K562 (cell line): ENCODE data around the gene MSTO1. TPM values are rescaled to one million over a fixed set of nuclear protein-coding genes. Genes with fewer than 3 reads are reported as not detected.
A peak's percentile ranks its signal among the peaks of the same experiment; 100 is the strongest.

Experiments
- ASH1L ChIP-seq: fragments of 450-650 bp; IDR thresholded peaks from 2 replicates; pipeline ENCODE4 v1.6.1; 2018; ENCODE audit warnings: borderline replicate concordance, mild to moderate bottlenecking, low read depth; ENCODE audit not compliant: partially characterized antibody
- CTBP1 ChIP-seq: fragments of 450-650 bp; IDR thresholded peaks from 2 replicates; pipeline ENCODE4 v1.6.1; 2016; ENCODE audit warnings: borderline replicate concordance
- DDX20 ChIP-seq: fragments of 450-650 bp; IDR thresholded peaks from 2 replicates; pipeline ENCODE4 v1.6.1; 2016; ENCODE audit warnings: missing genetic modification characterization, low read depth, mild to moderate bottlenecking, missing compliant biosample characterization, moderate library complexity
- DNMT1 ChIP-seq: fragments of 450-650 bp; IDR thresholded peaks from 2 replicates; pipeline ENCODE4 v1.6.1; 2016; ENCODE audit warnings: antibody characterized with exemption, mild to moderate bottlenecking
- EP400 ChIP-seq: fragments of 450-650 bp; IDR thresholded peaks from 2 replicates; pipeline ENCODE4 v1.6.1; 2017; ENCODE audit warnings: antibody characterized with exemption, mild to moderate bottlenecking, moderate library complexity
- GTF2F1 ChIP-seq: IDR thresholded peaks from 2 replicates; pipeline ENCODE4 v1.6.1; 2011; ENCODE audit warnings: low read depth, low read length, improper control_type of control experiment
- HCFC1 ChIP-seq: IDR thresholded peaks from 2 replicates; pipeline ENCODE4 v1.6.1; 2012; ENCODE audit warnings: low read depth, low read length, improper control_type of control experiment
- JUND ChIP-seq, 2 experiments: IDR thresholded peaks; 2 replicates in 1 of 2; 3 replicates in 1 of 2; pipeline ENCODE4 v1.6.1; 2011; ENCODE audit warnings: borderline replicate concordance in 2 of 2, low read depth in 2 of 2, low read length in 2 of 2, improper control_type of control experiment in 1 of 2, missing biosample characterization in 1 of 2, missing genetic modification characterization in 1 of 2, missing genetic modification reagents in 1 of 2
- MIER1 ChIP-seq: fragments of 450-650 bp; IDR thresholded peaks from 2 replicates; pipeline ENCODE4 v1.6.1; 2016; ENCODE audit warnings: antibody characterized with exemption, mild to moderate bottlenecking, low read depth
- NCOR1 ChIP-seq: fragments of 450-650 bp; IDR thresholded peaks from 2 replicates; pipeline ENCODE4 v1.6.1; 2016; ENCODE audit warnings: mild to moderate bottlenecking, moderate library complexity
- POLR2A ChIP-seq: fragments of 450-650 bp; conservative IDR thresholded peaks from 2 replicates; pipeline ENCODE4 v1.6.1; 2016
- RBFOX2 ChIP-seq: fragments of 200-400 bp; formaldehyde crosslinking; IDR thresholded peaks from 2 replicates; pipeline ENCODE4 v1.6.1; 2017; ENCODE audit warnings: low read depth, mild to moderate bottlenecking, low read length, moderate library complexity
- ZNF584 ChIP-seq: fragments of 200-800 bp; sonication (Bioruptor generic); IDR thresholded peaks from 2 replicates; pipeline ENCODE4 v1.6.1; 2016; ENCODE audit warnings: low read depth, mild to moderate bottlenecking, missing genetic modification characterization, missing compliant biosample characterization
- ZSCAN32 ChIP-seq: fragments of 450-650 bp; formaldehyde crosslinking; IDR thresholded peaks from 2 replicates; pipeline ENCODE4 v1.4.0; 2020; ENCODE audit warnings: mild to moderate bottlenecking, moderate library complexity
- polyA plus RNA-seq, 8 experiments: library from polyadenylated mRNA; depleted of rRNA in 4 of 8; stranded (reverse) in 5 of 8; unstranded in 3 of 8; fragments of >200 nt; fragmentation: Nextera tagmentation in 2 of 8; fragmentation: Illumina TruSeq in 1 of 8; extraction: Ambion mirVana in 2 of 8; extraction: Trizol in 1 of 8; gene quantifications; 2 replicates each; pipeline versions ENCODE4 v1.2.1 to v1.2.3, GENCODE V29; 2011 to 2014; ENCODE audit warnings: inconsistent platforms in 1 of 8, missing spikeins in 1 of 8
- total RNA-seq, 7 experiments: library from RNA; depleted of rRNA in 6 of 7; stranded (reverse); fragments of >200 nt in 6 of 7; fragmentation: Illumina TruSeq in 2 of 7; extraction: Trizol in 2 of 7; gene quantifications; 2 replicates each; pipeline versions ENCODE4 v1.2.1 to v1.2.3, GENCODE V29; 2011 to 2021; ENCODE audit warnings: low replicate concordance in 1 of 7
- TF ChIP-seq, protein P1 (sequence below), 2 experiments: IDR thresholded peaks in 1 of 2; conservative IDR thresholded peaks in 1 of 2; 2 replicates each; pipeline ENCODE4 v1.6.1; 2016; ENCODE audit warnings: low read depth in 2 of 2, mild to moderate bottlenecking in 1 of 2, missing compliant biosample characterization in 1 of 2, missing genetic modification characterization in 1 of 2, moderate library complexity in 1 of 2
- TF ChIP-seq, protein P2 (sequence below), 2 experiments: fragments of 450-650 bp; formaldehyde crosslinking in 1 of 2; IDR thresholded peaks; 2 replicates each; pipeline versions ENCODE4 v1.4.0 to v1.6.1; 2014 to 2020; ENCODE audit warnings: mild to moderate bottlenecking in 2 of 2, borderline replicate concordance in 1 of 2, low read depth in 1 of 2

The MSTO1 gene
- total and polyA plus RNA-seq, 9 of the 15 experiments (the other 6 are each of a cell fraction or from before 2014, with no cell fraction given): 18.8 to 71.1 (median 47.3) TPM

DNA sequence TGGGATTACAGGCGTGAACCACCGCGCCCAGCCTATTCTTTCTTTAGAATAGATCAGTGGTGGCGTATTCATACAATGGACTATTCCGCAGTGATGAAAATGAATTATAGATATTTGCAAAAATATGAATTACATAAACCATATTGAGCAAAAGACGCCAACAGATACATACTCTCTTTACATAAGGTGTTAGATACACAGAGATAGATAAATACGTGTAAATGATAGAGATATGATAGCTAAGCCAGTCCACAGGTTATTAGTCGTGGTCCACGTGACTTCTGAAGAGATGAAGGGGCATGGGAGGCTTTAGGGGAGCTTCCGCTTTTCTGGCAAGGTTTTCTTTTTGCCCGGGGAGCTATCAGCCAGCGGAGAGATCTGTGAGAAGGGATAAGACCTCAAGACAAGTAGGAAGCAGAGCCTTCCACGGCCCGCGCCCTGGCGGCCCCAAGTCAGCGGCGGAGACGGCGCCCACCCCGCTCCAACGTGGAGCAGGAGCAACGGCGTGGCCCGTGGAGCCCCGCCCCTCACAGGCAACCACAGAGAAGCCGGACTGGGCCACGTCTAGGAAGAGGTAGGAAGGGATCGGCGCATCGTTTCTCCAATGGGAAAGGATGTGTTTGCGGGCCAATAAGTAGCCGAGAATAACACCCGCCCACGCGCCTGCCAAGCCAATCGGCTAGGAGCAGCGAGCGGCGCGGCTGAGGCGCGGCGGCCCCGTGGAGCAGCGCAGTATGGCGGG lies at the start of gene MSTO1 (continued):
- TF ChIP-seq EP400 (peak; percentile 99), DNMT1 (no peak), NCOR1 (no peak), GTF2F1 (no peak), HCFC1 (peak; percentile 55), ASH1L (peak; percentile 69), JUND (IDR thresholded peaks at IDR 0.05; ENCODE audit: borderline replicate concordance, low read depth, low read length) (no peak), JUND (tag; IDR thresholded peaks at IDR 0.05; ENCODE audit: borderline replicate concordance, low read depth, low read length) (peak; percentile 32; the same call in 1 of the 3 replicates), POLR2A (peak; percentile 88), RBFOX2 (peak; percentile 89), MIER1 (0 out of 2 replicates have a peak, but pooled peaks have one; percentile 41), ZNF584 (no peak), CTBP1 (peak; percentile 39; the same call in 1 of the 2 replicates), DDX20 (tag) (no peak), ZSCAN32 (CRISPR knock-in tag) (no peak)
- TF ChIP-seq, protein P1, sequence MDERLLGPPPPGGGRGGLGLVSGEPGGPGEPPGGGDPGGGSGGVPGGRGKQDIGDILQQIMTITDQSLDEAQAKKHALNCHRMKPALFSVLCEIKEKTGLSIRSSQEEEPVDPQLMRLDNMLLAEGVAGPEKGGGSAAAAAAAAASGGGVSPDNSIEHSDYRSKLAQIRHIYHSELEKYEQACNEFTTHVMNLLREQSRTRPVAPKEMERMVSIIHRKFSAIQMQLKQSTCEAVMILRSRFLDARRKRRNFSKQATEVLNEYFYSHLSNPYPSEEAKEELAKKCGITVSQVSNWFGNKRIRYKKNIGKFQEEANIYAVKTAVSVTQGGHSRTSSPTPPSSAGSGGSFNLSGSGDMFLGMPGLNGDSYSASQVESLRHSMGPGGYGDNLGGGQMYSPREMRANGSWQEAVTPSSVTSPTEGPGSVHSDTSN (CRISPR knock-in tag; IDR thresholded peaks at IDR 0.05; ENCODE audit: low read depth): 0 out of 2 replicates have a peak, but pooled peaks have one; percentile 24
- TF ChIP-seq, protein P1 (tag; conservative IDR thresholded peaks at IDR 0.05; ENCODE audit: low read depth): no peak; the same call in 1 of the 2 replicates
- TF ChIP-seq, protein P2, sequence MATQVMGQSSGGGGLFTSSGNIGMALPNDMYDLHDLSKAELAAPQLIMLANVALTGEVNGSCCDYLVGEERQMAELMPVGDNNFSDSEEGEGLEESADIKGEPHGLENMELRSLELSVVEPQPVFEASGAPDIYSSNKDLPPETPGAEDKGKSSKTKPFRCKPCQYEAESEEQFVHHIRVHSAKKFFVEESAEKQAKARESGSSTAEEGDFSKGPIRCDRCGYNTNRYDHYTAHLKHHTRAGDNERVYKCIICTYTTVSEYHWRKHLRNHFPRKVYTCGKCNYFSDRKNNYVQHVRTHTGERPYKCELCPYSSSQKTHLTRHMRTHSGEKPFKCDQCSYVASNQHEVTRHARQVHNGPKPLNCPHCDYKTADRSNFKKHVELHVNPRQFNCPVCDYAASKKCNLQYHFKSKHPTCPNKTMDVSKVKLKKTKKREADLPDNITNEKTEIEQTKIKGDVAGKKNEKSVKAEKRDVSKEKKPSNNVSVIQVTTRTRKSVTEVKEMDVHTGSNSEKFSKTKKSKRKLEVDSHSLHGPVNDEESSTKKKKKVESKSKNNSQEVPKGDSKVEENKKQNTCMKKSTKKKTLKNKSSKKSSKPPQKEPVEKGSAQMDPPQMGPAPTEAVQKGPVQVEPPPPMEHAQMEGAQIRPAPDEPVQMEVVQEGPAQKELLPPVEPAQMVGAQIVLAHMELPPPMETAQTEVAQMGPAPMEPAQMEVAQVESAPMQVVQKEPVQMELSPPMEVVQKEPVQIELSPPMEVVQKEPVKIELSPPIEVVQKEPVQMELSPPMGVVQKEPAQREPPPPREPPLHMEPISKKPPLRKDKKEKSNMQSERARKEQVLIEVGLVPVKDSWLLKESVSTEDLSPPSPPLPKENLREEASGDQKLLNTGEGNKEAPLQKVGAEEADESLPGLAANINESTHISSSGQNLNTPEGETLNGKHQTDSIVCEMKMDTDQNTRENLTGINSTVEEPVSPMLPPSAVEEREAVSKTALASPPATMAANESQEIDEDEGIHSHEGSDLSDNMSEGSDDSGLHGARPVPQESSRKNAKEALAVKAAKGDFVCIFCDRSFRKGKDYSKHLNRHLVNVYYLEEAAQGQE (IDR thresholded peaks at IDR 0.05; ENCODE audit: borderline replicate concordance): peak; percentile 34; the same call in 1 of the 2 replicates
- TF ChIP-seq, protein P2 (CRISPR knock-in tag; IDR thresholded peaks at IDR 0.05; ENCODE audit: low read depth): no peak
